Measurements from ENCODE around the gene C2. TPM values are rescaled to one million over a fixed set of nuclear protein-coding genes. Genes with fewer than 3 reads are reported as not detected.

C2 gene
- polyA plus RNA-seq, 1 of the 3 experiments (the other 2 are of a cell fraction): 0.43 TPM

- H3K27me3 ChIP-seq (ENCODE audit: insufficient read depth): no peaks in the 10 kb centered on the region; the same call in 1 of the 2 replicates
- no peak for DNase-seq
- H2AFZ ChIP-seq (ENCODE audit: low read depth): no peak overlapping the region
- no peak overlapping the region for H3K27ac ChIP-seq (ENCODE audit: low read depth in 2 of 2, low read length in 1 of 2)
- no peak overlapping the region for H3K4me2 ChIP-seq
- no peak overlapping the region for H3K9ac ChIP-seq
- no peak overlapping the region for H3K4me3 ChIP-seq (ENCODE audit: low read depth in 2 of 2, low read length in 1 of 2)
- POLR2A ChIA-PET: no interaction called here
- H3K36me3 ChIP-seq (replicated peaks in 1 of 2; ENCODE audit: control insufficient read depth in 1 of 2, insufficient read depth in 2 of 2, low read length in 1 of 2): no peaks in the 10 kb centered on the region
- H3K4me1 ChIP-seq (ENCODE audit: control insufficient read depth in 1 of 2, insufficient read depth in 2 of 2, low read depth in 1 of 2, low read length in 1 of 2): no peaks in the 10 kb centered on the region
- 46% methylated on average over 9 of the region's 19 CpGs for WGBS (ENCODE audit: low lambda C conversion rate)
- no peaks in the 10 kb centered on the region for H4K20me1 ChIP-seq (ENCODE audit: insufficient read depth)
- TF ChIP-seq RXRA (IDR thresholded peaks at IDR 0.05; ENCODE audit: borderline replicate concordance, low read depth) (no peak), MEF2A (IDR thresholded peaks at IDR 0.05; ENCODE audit: borderline replicate concordance, low read depth) (no peak), RCOR1 (IDR thresholded peaks at IDR 0.05; ENCODE audit: low read length) (no peak), TAF1 (IDR thresholded peaks at IDR 0.05; ENCODE audit: borderline replicate concordance, low read depth, low read length) (no peak), EZH2phosphoT487 (IDR thresholded peaks at IDR 0.05; ENCODE audit: borderline replicate concordance, low read depth) (no peak), YY1 (IDR thresholded peaks at IDR 0.05; ENCODE audit: low read depth) (no peak), RFX5 (IDR thresholded peaks at IDR 0.05; ENCODE audit: low read length) (no peak), POLR2AphosphoS5 (IDR thresholded peaks at IDR 0.05; ENCODE audit: low read depth, low read length) (no peak), NRF1 (IDR thresholded peaks at IDR 0.05; ENCODE audit: low read depth, low read length) (no peak)
- no peaks in the 10 kb centered on the region for H3F3A ChIP-seq (replicated peaks; ENCODE audit: insufficient read depth)
- H3K79me2 ChIP-seq (ENCODE audit: insufficient read depth): no peaks in the 10 kb centered on the region
- H3K9me3 ChIP-seq: no peaks in the 10 kb centered on the region
- CTCF ChIA-PET: no interaction called here
- no peaks in the 10 kb centered on the region for H3K9me2 ChIP-seq
Observed at GRCh38 chr6:31933537-31933936, 6.0 kb downstream of the C2 start.

GRCh38 chr6:31935021-31935420 lies 7.5 kb downstream of the C2 start:
- no peak overlapping the region for H3K9ac ChIP-seq
- 63% methylated on average over 3 of the region's 3 CpGs for WGBS (ENCODE audit: low lambda C conversion rate)
- CTCF ChIA-PET: interaction anchor here (0.7 to 0.8 kb wide), 2 partner anchors 17 to 868 kb away, joined by 3 to 6 read pairs; no protein-coding TSS in a partner anchor
- no peaks in the 10 kb centered on the region for H3K9me3 ChIP-seq
- H3K27me3 ChIP-seq (ENCODE audit: insufficient read depth): no peaks in the 10 kb centered on the region; the same call in 1 of the 2 replicates
- no peaks in the 10 kb centered on the region for H4K20me1 ChIP-seq (ENCODE audit: insufficient read depth)
- no peak overlapping the region for H3K4me3 ChIP-seq (ENCODE audit: low read depth in 2 of 2, low read length in 1 of 2)
- H3K4me1 ChIP-seq (ENCODE audit: control insufficient read depth in 1 of 2, insufficient read depth in 2 of 2, low read depth in 1 of 2, low read length in 1 of 2): peaks cover 0 to under 1% of the 10 kb centered on the region in 2 experiments; a peak in 1 of 4 replicates
- POLR2A ChIA-PET: no interaction called here
- H2AFZ ChIP-seq (ENCODE audit: low read depth): no peak overlapping the region
- no peaks in the 10 kb centered on the region for H3F3A ChIP-seq (replicated peaks; ENCODE audit: insufficient read depth)
- no peaks in the 10 kb centered on the region for H3K36me3 ChIP-seq (replicated peaks in 1 of 2; ENCODE audit: control insufficient read depth in 1 of 2, insufficient read depth in 2 of 2, low read length in 1 of 2)
- H3K79me2 ChIP-seq (ENCODE audit: insufficient read depth): no peaks in the 10 kb centered on the region
- H3K4me2 ChIP-seq: no peak overlapping the region
- H3K9me2 ChIP-seq: no peaks in the 10 kb centered on the region
- DNase-seq: no peak
- TF ChIP-seq FOSL2 (IDR thresholded peaks at IDR 0.05; ENCODE audit: borderline replicate concordance, low read depth): no peak
- TF ChIP-seq NFIC (IDR thresholded peaks at IDR 0.05; ENCODE audit: borderline replicate concordance): no peak
- no peak for TF ChIP-seq IRF3 (IDR thresholded peaks at IDR 0.05; ENCODE audit: low read depth, low read length)
- no peak for TF ChIP-seq FOXM1 (IDR thresholded peaks at IDR 0.05; ENCODE audit: low read depth)
- no peak for TF ChIP-seq TEAD4 (IDR thresholded peaks at IDR 0.05; ENCODE audit: borderline replicate concordance, insufficient read depth)
- TF ChIP-seq CTCF (IDR thresholded peaks at IDR 0.05): no peak
- TF ChIP-seq YY1 (IDR thresholded peaks at IDR 0.05; ENCODE audit: low read depth): no peak
- TF ChIP-seq RXRA (IDR thresholded peaks at IDR 0.05; ENCODE audit: borderline replicate concordance, low read depth): no peak
- TF ChIP-seq POLR2AphosphoS5 (IDR thresholded peaks at IDR 0.05; ENCODE audit: low read depth, low read length): no peak
- no peak for TF ChIP-seq JUND (IDR thresholded peaks at IDR 0.05)
- no peak overlapping the region for H3K27ac ChIP-seq (ENCODE audit: low read depth in 2 of 2, low read length in 1 of 2)

All from SK-N-SH (cell line).